Kasumi-1 (cell line): Measurements from ENCODE around the gene PARD3.

Experiments used
- DNase-seq, 2 experiments: peaks; one replicate each; lab custom pipeline; 2025; lab: John Stamatoyannopoulos, UW

Gene PARD3

GRCh38 chr10:34618611-34619010, 196.5 kb downstream of the PARD3 start:
- no peak for DNase-seq

- peak in 1 of 2 experiments; percentile 32 for DNase-seq
These were observed 199.3 kb downstream of the PARD3 start for GRCh38 chr10:34615770-34616169.

GRCh38 chr10:34613491-34613890, 201.6 kb downstream of the PARD3 start:
- DNase-seq: no peak

- DNase-seq: no peak
These were observed 202.2 kb downstream of the PARD3 start for GRCh38 chr10:34612938-34613337.

GRCh38 chr10:34612446-34612845, 202.7 kb downstream of the PARD3 start:
- DNase-seq: no peak

GRCh38 chr10:34609287-34609940, 205.7 kb downstream of the PARD3 start:
- peak; percentile 85 to 87 for DNase-seq

GRCh38 chr10:34607894-34608293, 207.2 kb downstream of the PARD3 start:
- peak in 1 of 2 experiments; percentile 17 for DNase-seq

- no peak for DNase-seq
These were observed 208.2 kb downstream of the PARD3 start for GRCh38 chr10:34606890-34607289.

- DNase-seq: no peak
These were observed 212.6 kb downstream of the PARD3 start for GRCh38 chr10:34602478-34602877.

- DNase-seq: no peak
These were observed 213.4 kb downstream of the PARD3 start for GRCh38 chr10:34601691-34602090.

- no peak for DNase-seq
These were observed 215.9 kb downstream of the PARD3 start for GRCh38 chr10:34599026-34599795.

- DNase-seq: no peak
These were observed 218.7 kb downstream of the PARD3 start for GRCh38 chr10:34596351-34596750.

- DNase-seq: no peak
These were observed 221.2 kb downstream of the PARD3 start for GRCh38 chr10:34593930-34594329.

GRCh38 chr10:34593374-34593890, 221.7 kb downstream of the PARD3 start:
- DNase-seq: no peak

GRCh38 chr10:34590793-34591192, 224.3 kb downstream of the PARD3 start:
- no peak for DNase-seq

- no peak for DNase-seq
These were observed 225.8 kb downstream of the PARD3 start for GRCh38 chr10:34589275-34589674.

- DNase-seq: no peak
These were observed 227.4 kb downstream of the PARD3 start for GRCh38 chr10:34587680-34588019.

- no peak for DNase-seq
These were observed 228.0 kb downstream of the PARD3 start for GRCh38 chr10:34587002-34587679.

- DNase-seq: no peak
These were observed 229.5 kb downstream of the PARD3 start for GRCh38 chr10:34585422-34586112.

- no peak for DNase-seq
These were observed 230.9 kb downstream of the PARD3 start for GRCh38 chr10:34584164-34584563.

GRCh38 chr10:34581801-34582532, 233.1 kb downstream of the PARD3 start:
- DNase-seq: no peak

GRCh38 chr10:34580643-34581042, 234.5 kb downstream of the PARD3 start:
- DNase-seq: no peak
